Astrocyte of the spinal cord (primary cell): ENCODE results near the gene CMTM6.

Experiments used
- DNase-seq: peaks from one replicate; pipeline ENCODE4 v3.0.0; 2011; ENCODE audit warnings: low read depth, low spot score
- H3K4me3 ChIP-seq: 2 replicates; pipeline ENCODE4 v1.5.1; 2011; ENCODE audit warnings: low read depth, mild to moderate bottlenecking, low read length, moderate library complexity
- CTCF ChIP-seq: IDR thresholded peaks from 2 replicates; pipeline ENCODE4 v1.5.1; 2012; ENCODE audit warnings: low read depth, mild to moderate bottlenecking, low read length, inconsistent platforms
- in situ Hi-C: cut with HindIII; loops from 2 replicates; pipeline ENCODE4 v1.10.0; 2017; ENCODE audit warnings: low sequenced_read_pairs

The CMTM6 gene

GRCh38 chr3:32460031-32460749, 42.5 kb downstream of the CMTM6 start:
- TF ChIP-seq CTCF, result no peak
- H3K4me3 ChIP-seq, result no peak overlapping the region
- DNase-seq, result peak; percentile 19
- in situ Hi-C loops, result no loop called here

GRCh38 chr3:32459450-32459849, 43.2 kb downstream of the CMTM6 start:
- in situ Hi-C loops, result no loop called here
- no peak for TF ChIP-seq CTCF
- no peak for DNase-seq
- no peak overlapping the region for H3K4me3 ChIP-seq

GRCh38 chr3:32457971-32458471, 44.6 kb downstream of the CMTM6 start:
- no peak for TF ChIP-seq CTCF
- DNase-seq, result no peak
- in situ Hi-C loops, result no loop called here
- no peak overlapping the region for H3K4me3 ChIP-seq

GRCh38 chr3:32456429-32457130, 46.1 kb downstream of the CMTM6 start:
- no peak overlapping the region for H3K4me3 ChIP-seq
- no peak for TF ChIP-seq CTCF
- in situ Hi-C loops, result no loop called here
- no peak for DNase-seq

GRCh38 chr3:32455609-32456428, 46.8 kb downstream of the CMTM6 start:
- in situ Hi-C loops, result no loop called here
- no peak overlapping the region for H3K4me3 ChIP-seq
- TF ChIP-seq CTCF, result no peak
- DNase-seq, result no peak
